ENCODE results near the gene RANBP17.

RANBP17 gene

DNA sequence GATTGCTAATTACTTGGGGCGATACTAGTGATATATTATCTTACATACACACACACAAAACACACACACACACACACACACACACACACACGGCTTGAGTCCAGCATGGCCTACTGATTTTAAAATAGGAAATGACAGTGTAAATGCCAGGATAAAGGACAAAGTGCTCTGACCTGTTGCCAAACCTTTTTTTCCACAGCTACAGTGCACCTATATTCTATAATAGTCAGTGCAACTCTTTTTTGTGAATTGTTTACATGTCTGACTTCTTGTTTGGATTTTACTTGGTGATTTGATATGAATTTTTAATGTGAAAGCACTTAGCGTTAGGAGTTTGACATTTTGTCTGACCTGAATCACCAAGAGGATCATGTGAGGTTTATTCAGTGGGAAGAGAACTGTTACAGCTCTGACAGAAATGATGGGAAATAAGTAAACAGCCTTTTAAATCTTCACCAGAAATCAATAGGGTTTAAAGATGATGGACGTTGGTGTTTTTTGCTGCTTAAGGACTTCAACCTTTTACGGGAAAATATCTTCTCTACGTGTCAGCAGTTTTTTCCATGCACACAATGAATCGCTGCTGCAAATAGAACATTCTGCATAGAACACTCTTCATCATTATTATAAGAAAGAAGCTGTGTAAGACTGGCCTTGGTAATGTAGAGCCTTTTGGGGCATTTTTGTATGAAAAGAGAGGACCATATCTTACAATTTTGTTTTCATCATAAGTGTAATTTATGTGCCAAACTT, 218.5 kb downstream of the RANBP17 start:
- DNase-seq (ENCODE audit: extremely low read depth in 1 of 2, low read depth in 1 of 2): no peak

DNA sequence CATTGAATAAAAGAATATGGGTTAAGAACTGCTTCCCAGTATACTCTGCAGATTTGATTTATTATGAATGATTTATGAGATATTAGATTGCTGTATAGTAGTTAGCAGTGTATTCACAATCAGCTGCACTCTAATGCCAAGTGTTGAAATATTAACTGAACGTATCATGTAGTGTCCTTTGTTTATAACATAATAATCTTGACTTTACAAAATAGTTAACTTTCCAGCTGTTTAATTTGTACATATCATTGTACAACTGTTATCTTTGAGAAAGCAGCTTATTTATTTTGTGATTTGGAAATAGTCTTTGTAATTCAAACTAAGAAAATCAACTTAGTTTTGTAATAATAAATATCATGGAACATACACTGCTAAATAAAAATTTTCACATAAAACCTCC, 219.5 kb downstream of the RANBP17 start:
- no peak for DNase-seq (ENCODE audit: extremely low read depth in 1 of 2, low read depth in 1 of 2)

DNA sequence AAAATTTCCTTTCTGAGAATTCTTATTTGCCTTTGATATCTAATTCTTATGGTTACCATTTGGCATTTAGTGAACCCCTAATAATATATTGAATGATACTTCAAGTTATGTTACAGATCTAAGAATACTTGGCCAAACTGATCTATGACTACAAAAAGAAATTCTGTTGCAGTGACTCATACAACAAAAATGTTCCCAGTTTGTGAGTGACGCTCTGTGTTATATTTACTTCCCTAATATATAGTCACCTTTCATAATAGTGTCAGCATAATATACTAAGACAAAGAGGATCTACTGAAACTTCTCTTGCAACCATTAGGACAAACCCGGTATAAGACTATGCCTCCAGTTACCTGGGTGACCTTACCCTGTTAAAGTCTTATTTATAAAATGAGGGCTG, 230.4 kb downstream of the RANBP17 start:
- no peak for DNase-seq (ENCODE audit: extremely low read depth in 1 of 2, low read depth in 1 of 2)

DNA sequence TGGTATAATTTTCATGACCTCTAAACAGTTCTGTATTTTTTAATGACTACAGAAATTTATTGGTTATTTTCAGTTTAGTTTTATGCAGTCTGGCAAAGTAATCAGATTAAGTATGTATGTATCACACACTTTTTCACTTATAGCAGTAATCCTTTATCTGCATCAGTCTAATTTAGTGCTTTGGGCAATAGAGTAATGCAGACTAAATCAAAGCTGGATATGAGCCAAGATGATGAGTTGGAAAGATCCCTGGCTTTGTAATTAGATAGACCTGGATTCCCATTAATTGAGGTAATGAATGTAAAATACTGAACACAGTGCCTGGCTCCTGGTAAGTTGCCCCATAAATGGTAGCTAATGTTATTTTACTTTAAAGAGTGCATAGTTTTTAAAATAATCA, 231.8 kb downstream of the RANBP17 start:
- DNase-seq (ENCODE audit: extremely low read depth in 1 of 2, low read depth in 1 of 2): no peak

DNA sequence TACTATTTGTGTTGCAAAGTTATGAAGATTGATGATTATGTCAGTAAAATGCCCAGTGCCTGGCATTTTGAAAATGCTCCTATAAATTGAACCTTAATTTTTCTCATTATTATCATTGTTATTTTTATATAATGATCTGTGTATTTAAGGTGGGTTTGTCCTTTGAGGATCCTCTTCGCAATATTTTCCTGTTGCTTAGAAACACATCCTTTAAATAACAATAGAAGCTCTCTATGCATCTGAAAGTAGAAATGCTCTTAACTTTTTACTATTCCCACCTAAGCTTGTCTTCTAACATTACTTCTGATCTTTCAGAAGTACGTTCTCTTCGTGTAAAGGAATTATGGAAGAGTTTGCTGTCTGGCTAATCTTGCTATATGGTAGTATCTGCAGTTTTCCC, 232.5 kb downstream of the RANBP17 start:
- no peak for DNase-seq (ENCODE audit: extremely low read depth in 1 of 2, low read depth in 1 of 2)

DNA sequence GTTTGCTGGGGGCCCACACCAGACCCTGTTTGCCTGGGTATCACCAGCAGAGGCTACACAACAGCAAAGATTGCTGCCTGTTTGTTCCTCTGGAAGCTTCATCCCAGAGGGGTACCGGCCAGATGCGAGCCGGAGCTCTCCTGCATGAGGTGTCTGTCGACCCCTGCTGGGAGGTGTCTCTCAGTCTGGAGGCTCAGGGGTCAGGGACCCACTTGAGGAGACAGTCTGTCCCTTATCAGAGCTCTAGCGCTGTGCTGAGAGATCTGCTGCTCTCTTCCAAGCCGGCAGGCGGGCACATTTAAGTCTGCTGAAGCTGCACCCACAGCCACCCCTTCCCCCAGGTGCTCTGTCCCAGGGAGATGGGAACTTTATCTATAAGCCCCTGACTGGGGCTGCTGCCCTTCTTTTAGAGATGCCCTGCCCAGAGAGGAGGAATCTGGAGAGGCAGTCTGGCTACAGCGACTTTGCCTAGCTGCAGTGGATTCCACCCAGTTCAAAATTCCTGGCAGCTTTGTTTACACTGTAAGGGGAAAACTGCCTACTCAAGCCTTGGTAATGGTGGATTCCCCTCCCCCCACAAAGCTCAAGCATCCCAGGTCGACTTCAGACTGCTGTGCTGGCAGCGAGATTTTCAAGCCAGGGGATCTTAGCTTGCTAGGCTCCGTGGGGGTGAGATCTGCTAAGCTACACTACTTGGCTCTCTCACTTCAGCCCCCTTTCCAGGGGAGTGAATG, 241.2 kb downstream of the RANBP17 start:
- DNase-seq (ENCODE audit: extremely low read depth in 1 of 2, low read depth in 1 of 2): no peak

DNA sequence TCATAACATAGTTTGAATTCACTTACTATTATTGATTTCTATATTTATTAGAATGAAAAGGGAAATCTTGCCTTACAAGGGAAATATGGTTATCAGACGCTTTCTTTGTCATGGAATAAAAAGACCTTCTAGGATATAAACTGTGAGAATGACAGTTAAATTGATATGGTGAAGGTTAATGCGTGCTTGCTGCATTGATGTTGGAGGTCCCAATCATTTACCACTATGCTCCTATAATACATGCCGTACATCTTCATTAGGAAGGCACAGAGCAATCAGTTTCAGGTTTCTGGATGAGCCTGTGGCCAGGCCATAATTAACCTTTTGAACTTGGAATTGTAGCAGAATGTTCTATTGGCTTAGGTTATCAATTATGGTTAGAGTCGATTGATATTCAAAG, 245.9 kb downstream of the RANBP17 start:
- no peak for DNase-seq (ENCODE audit: extremely low read depth in 1 of 2, low read depth in 1 of 2)

DNA sequence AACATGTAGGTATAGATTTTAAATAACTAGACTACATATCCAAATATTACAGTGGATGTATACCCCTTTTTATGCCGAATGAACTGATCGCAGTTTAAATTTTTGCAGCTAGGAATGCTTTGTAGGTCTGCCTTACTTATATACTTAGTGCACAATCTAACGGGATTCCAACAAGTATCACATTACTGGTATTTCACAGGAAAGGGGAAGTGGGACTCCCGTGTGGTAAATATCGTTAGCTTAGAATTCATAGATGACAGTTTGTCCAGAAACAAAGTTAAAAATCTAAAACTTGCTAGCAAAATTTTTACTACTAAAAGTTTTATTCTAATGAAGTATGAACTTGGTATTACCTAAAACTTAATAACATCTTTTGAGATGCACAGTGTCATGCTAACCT, 253.7 kb downstream of the RANBP17 start:
- DNase-seq (ENCODE audit: extremely low read depth in 1 of 2, low read depth in 1 of 2): no peak

DNA sequence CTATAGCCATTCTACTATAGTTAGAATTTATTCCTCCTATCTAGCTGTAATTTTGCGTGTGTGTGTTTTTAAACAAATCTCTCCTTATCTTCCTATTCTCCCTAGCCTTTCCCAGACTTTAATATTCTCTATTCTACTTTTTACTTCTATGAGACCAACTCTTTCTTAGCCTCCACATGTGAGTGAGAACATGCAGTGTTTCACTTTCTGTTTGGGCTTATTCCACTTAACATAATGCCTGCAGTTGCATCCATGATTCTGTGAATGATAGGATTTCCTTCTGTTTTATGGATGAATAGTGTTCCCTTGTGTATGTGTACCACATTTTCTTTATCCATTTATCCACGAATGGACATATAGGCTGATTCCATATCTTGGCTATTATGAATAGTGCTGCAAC, 254.9 kb downstream of the RANBP17 start:
- DNase-seq (ENCODE audit: extremely low read depth in 1 of 2, low read depth in 1 of 2): no peak

DNA sequence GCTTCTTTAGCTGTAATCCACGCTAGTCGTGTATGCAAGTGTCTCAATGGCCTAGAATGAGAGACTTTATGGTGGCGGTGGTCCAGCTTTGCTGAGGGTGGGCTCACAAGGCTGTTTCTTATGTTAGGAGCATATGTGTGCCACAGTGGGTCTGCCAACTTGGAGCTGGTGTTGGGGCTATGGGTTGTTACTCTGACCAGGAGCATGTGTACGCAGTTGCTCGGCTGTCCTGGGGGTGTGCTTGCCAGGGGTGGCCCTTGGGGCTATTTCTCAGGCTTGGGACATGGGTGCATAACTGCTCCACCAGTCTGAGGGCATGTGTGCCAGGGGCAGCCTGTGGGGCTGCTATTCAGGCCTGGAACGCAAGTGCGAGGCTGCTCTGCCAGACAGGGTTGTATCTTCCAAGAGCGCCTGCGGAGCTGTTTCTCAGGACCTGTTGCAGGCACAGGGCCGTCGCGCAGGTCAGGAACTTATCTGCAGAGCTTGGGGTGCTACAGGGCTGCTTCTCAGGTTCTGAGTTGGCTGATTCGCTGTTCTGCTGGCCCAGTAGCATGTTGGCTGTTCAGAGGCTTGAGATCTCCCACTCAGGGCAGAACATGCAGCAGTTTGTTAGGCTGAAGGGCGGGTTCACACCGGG, 259.3 kb downstream of the RANBP17 start:
- no peak for DNase-seq (ENCODE audit: extremely low read depth in 1 of 2, low read depth in 1 of 2)

DNA sequence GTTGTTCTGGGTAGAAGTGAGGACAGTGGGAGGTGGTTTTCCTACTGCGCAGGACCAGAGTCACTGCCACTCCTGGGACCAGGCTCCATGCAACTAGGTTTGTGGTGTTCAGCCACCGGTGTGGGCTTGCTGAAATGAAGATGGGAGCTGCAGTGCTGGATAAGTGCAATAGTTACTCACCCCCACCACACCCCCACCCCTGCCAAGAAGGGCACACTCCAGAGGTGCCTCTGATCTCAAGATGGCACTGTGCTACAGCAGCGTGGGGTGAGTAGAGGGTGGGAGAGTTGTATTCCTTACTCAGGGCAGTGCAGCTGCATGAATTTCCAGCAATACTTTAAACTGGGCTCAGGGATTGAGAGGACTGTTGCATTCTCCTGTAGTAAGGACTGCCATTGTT, 259.8 kb downstream of the RANBP17 start:
- no peak for DNase-seq (ENCODE audit: extremely low read depth in 1 of 2, low read depth in 1 of 2)

DNA sequence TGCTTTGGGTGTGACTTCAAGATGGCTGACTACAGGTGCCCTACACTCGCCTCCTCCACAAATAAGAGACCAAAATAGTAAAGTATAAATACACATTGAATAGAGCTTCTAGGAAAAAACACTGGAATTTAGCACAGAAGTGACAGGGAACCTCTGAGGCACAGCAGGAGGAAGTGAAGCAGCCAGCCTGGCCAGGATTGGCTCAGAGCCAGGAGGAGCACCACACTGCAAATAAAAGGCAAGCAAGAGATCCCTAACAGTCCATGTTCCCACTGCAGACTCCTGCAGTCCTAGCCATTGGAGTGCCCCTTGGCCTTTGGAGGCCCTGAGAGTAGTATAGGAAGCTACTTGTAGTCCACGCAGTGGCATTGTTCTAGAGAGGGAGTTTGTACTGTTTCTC, 260.6 kb downstream of the RANBP17 start:
- no peak for DNase-seq (ENCODE audit: extremely low read depth in 1 of 2, low read depth in 1 of 2)

DNA sequence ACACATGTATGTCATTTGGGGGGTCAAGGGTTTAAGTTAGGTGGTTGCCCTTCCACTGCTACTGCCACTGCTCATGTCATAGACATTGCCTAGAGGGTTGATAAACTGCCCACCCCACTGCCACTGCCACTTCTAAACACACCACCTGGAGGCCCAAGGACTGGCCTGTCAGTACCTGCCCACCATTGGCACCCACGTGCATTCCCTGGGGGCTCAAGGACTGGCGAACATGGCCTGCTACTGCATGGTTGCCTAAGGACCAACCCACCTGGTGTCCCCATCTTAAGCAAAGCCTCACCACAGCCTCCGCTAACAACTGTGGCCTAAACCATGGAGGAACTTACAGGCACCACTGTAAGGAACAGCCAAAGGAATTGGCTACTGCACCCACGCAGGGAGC, 261.6 kb downstream of the RANBP17 start:
- no peak for DNase-seq (ENCODE audit: extremely low read depth in 1 of 2, low read depth in 1 of 2)

DNA sequence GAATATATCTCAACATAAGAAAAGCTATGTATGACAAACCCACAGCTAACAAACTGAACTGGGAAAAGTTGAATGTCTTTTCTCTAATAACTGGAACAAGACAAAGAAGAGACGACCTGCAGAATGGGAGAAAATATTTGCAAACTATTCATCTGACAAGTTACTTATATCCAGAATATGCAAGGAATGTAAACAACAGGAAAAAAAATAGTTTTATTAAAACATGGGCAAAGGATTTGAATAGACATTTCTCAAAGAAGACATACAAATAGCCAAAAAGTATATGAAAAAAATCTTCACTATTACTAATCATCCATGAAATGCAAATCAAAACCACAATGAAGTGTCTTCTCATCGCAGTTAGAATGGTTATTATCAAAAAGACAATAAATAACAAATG, 265.5 kb downstream of the RANBP17 start:
- DNase-seq (ENCODE audit: extremely low read depth in 1 of 2, low read depth in 1 of 2): no peak

DNA sequence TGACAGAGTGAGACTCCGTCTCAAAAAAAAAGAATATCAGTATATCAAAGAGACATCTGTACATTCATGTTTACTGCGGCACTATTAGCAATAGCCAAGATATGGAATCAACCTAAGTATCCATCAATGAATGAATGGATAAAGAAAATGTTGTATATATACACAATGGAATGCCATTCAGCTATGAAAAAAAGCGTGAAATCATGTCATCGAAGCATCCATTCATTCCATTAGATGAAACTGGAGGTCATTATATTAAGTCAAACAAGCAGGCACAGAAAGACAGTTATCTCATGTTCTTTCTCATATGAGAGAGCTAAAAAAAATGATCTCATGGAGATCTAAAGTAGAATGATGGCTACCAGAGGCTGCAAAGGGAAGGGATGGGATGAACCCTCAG, 266.3 kb downstream of the RANBP17 start:
- DNase-seq (ENCODE audit: extremely low read depth in 1 of 2, low read depth in 1 of 2): no peak

DNA sequence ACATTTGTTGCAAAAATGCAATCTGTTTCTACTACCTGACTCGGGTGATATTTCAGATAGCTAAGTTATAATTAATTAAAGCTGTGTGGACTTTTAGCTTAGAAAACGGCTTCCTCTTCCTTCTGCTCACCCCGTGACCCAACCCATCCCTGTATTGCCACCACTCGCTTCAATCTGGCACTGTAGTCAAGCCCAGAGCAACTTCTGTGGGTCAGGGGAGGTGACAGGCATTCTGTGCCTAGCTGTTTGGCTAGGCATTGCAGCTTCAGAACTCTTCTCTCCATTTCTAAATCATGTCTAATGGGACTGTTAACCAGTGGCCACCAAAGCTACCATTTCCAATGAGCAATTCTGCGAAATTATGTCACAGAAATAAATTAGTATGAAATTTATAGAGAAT, 267.5 kb downstream of the RANBP17 start:
- no peak for DNase-seq (ENCODE audit: extremely low read depth in 1 of 2, low read depth in 1 of 2)

DNA sequence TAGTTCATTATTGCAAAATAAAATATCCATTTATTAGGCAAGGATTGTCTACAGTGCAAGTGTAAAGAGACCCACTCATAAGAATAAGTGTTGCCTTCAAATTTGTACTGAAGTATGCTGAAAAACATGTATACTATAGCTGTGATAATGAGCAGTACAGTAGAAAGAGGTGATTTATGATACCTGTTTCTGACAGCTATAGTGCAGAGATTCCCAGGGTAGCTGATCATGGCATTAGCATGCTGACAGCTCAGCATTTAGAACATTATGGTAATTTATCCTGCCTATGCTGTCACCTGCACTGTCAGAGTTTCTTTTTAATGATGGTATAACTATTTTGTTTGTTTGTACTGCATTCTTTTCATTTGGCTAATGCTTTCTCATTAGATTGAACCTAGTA, 269.7 kb downstream of the RANBP17 start:
- no peak for DNase-seq (ENCODE audit: extremely low read depth in 1 of 2, low read depth in 1 of 2)

DNA sequence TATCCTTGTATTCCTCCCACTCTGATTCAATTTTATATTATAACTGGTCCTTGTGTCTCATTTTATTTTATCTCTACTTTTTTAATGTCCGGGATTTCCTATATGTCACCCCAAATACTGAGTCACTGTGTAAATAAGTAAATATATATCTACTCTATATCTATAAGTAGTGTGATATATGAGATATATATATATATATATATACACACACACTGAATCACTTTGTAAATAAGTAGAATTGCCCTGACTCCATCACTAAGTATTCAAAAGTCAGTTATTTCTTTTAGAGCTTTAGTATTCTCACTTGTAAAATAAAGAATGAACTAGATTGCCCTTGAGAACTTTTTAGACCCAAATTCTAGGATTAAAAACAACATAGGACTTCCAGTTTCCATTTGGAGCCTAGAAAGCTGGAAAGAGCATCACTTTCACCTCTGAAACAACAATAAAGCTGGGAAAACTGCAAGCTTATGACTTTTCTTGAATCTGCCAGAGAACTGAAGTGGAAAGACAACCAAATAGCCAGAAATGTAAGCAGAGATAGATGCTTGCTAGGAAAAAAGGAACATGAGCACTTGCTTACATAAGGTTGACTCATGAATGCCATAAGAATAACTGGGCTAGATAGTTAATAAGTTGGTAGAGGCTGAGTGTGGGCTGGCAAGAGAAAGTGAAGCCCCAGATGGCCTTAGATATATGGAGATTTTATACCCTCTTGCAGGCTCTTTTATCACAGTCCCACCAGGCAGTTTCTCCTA, 276.1 kb downstream of the RANBP17 start:
- DNase-seq (ENCODE audit: extremely low read depth in 1 of 2, low read depth in 1 of 2): no peak

DNA sequence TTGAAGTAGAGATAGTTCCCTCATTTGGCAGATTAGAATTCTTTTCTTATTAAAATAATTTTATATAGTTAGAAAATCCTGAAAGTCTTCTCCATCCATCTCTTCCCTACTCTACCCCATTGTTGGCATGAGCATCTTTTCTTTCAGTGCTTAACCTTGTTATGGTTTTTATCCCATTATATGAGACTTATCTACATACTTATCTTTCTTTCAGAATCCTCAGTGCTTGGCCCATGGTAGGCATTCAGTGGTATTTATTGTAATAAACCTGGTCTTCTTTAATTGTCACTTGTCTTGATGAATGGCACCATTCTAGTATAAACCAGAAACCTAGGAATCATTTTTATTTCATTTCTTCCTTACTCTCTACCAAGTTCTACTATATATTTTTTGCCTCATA, 277.4 kb downstream of the RANBP17 start:
- DNase-seq (ENCODE audit: extremely low read depth in 1 of 2, low read depth in 1 of 2): no peak

DNA sequence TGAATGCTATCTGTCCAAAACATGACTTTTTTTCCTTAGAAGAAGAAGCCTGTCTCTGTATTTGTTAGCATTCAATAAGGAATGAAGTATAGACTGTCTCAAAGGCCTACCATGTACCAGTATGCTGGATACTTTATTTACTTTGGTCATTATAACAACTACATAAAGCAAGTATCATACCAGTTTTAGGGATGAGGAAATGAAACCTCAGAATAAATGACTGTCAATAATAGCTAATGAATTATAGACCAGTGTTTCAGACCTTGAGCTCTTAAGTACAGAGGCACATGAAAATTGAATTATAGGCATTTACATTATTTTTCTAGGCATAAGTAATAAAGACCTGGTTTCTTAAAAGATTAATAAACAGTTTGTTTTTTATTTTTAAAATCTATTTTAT, 280.8 kb downstream of the RANBP17 start:
- no peak for DNase-seq (ENCODE audit: extremely low read depth in 1 of 2, low read depth in 1 of 2)

DNA sequence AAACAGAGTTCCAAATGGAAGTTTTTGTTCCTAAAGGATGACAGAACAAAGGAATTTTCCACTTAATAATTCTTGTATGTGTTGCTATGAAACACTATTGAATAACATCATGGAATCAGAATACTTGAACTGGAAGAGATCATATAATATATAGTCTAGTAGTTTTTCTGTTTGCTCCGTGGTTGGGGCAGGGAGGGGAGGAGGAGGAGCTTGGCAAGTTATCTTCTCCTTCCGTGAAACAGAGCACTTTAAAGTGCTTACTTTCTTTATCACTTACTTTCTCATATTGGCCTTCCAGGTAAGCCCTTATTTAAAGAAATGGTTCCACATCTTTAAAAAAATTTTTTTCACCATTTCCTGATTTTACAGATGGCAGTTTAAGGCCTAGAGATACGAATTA, 281.4 kb downstream of the RANBP17 start:
- no peak for DNase-seq (ENCODE audit: extremely low read depth in 1 of 2, low read depth in 1 of 2)

Data from stimulated activated CD8-positive, alpha-beta memory T cell treated with anti-CD3 and anti-CD28 coated beads, Interleukin-7, amount 100 ng/mL, for 48 hours (primary cell).